ENCODE data around the gene LRRC23. TPM values are rescaled to one million over a fixed set of nuclear protein-coding genes. Genes with fewer than 3 reads are reported as not detected.

Gene LRRC23
- total and polyA plus RNA-seq, 2 of the 13 experiments (the other 11 are each of a cell fraction or from before 2014, with no cell fraction given), result 6.0 to 7.8 TPM

DNA sequence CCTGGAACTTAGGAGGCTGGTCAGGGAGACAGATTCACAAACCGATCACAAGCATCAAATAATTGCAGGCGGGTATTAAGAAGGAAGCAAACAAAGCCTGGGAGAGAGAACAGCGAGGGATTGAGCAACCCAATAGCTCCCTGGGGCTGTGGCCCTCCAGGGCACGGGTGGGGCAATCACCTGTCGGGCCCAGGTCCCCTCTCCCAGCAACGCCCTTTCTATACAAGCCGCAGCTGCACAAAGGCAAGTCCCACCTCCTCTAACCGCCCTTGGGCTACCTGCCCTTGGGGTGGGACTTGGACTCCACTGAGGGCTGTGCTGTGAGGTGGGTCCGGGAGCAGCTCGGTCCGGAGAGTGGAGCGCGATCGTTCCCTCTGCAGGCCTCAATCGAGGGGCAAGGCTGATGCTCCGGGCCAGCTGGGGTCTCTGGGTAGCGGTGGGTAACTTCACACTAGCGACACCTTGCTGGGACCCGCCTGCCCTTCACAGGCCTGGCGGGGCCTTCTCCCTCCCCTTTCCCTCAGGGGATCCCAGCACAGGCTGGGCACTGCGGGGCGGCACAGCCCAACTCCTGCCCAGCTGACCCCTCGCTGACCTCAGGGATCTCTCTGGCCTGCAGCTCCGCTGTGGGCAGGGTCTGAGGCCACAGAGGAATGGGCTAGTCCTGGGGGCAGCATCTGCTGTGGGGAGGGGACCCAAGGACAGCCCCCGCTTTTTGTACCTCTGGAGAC is 57.8 kb downstream of the LRRC23 start:
- no peak for DNase-seq (ENCODE audit: low spot score)
- H3K27me3 ChIP-seq (ENCODE audit: control insufficient read depth in 1 of 2, insufficient read depth in 2 of 2, low read length in 2 of 2), result no peaks in the 10 kb centered on the region
- POLR2A ChIA-PET, result interaction anchor here (0.7 to 8.0 kb wide), 12 partner anchors 17 to 146 kb away, joined by 3 to 180 read pairs (median 4); partner anchors contain the start of genes C12orf57, LPCAT3, RNU7-1 and SPSB2
- peak overlapping the region; percentile 41 to 74 (median 54); a peak in 5 of 6 replicates for H3K4me3 ChIP-seq (replicated peaks in 1 of 3; ENCODE audit: insufficient read depth in 1 of 3, low read depth in 2 of 3, low read length in 3 of 3)
- H3K36me3 ChIP-seq (replicated peaks in 1 of 2; ENCODE audit: control insufficient read depth in 1 of 2, insufficient read depth in 2 of 2, low read length in 2 of 2), result peaks cover 14 to 23% of the 10 kb centered on the region in 2 experiments
- peak; percentile 29 for ATAC-seq
- intact Hi-C loops (cut with micrococcal nuclease; ENCODE audit: unreplicated experiment) (loop anchor here (1.0 kb wide), 1 partner anchor 16 kb away; no protein-coding TSS in a partner anchor), in situ Hi-C loops (cut with HindIII; ENCODE audit: extremely low pct_ligation_motif_present, low pct_unique_long_range_greater_than_20kb) (no loop called here)
- 52% methylated on average over 10 of the region's 25 CpGs for WGBS (ENCODE audit: low lambda C conversion rate)
- H4K20me1 ChIP-seq (ENCODE audit: insufficient read depth, low read length), result no peaks in the 10 kb centered on the region
- BruUV-seq (replicated peaks), result TSS peak; percentile 78
- H3K27ac ChIP-seq (ENCODE audit: extremely low read length, insufficient read depth, low read length), result peak overlapping the region; percentile 76
- CTCF ChIA-PET (ENCODE audit: low intra/inter-chr PET ratio, low total read pairs), result interaction anchor here (1.3 to 1.7 kb wide), 3 partner anchors 16 to 94 kb away, joined by 3 to 11 read pairs (median 5); partner anchors contain the start of genes C12orf57 and RNU7-1
- no peaks in the 10 kb centered on the region for H3K9me3 ChIP-seq (ENCODE audit: low read length)
- peak overlapping the region; percentile 77 for H3K9ac ChIP-seq (ENCODE audit: insufficient read depth, low read depth, low read length)
- peaks cover 2% of the 10 kb centered on the region for H3K79me2 ChIP-seq (ENCODE audit: insufficient read depth, low read length)
- peaks cover 39% of the 10 kb centered on the region for H3K4me1 ChIP-seq (ENCODE audit: insufficient read depth, low read length)
- H3K4me2 ChIP-seq (ENCODE audit: low read depth, low read length), result peak overlapping the region; percentile 94
- peak overlapping the region; percentile 94 for H2AFZ ChIP-seq (ENCODE audit: low read length)
- FAIRE-seq, result no peak
- TF ChIP-seq CEBPG (CRISPR knock-in tag; IDR thresholded peaks at IDR 0.05) (peak; percentile 73), MTERF4 (CRISPR knock-in tag; IDR thresholded peaks at IDR 0.05) (no peak), ZNF350 (CRISPR knock-in tag; IDR thresholded peaks at IDR 0.05; ENCODE audit: borderline replicate concordance, low read depth) (0 out of 2 replicates have a peak, but pooled peaks have one; percentile 6), CBFB (CRISPR knock-in tag; IDR thresholded peaks at IDR 0.05) (0 out of 2 replicates have a peak, but pooled peaks have one; percentile 7), ZNF781 (CRISPR knock-in tag; IDR thresholded peaks at IDR 0.05; ENCODE audit: borderline replicate concordance, not compliant biosample characterization) (peak; percentile 78), TOPORS (CRISPR knock-in tag; IDR thresholded peaks at IDR 0.05) (no peak), CEBPB (IDR thresholded peaks at IDR 0.05; ENCODE audit: borderline replicate concordance, low read depth, low read length) (peak; percentile 78; the same call in 1 of the 2 replicates), TGIF2 (CRISPR knock-in tag; IDR thresholded peaks at IDR 0.05) (no peak)
- TF ChIP-seq, protein P1, sequence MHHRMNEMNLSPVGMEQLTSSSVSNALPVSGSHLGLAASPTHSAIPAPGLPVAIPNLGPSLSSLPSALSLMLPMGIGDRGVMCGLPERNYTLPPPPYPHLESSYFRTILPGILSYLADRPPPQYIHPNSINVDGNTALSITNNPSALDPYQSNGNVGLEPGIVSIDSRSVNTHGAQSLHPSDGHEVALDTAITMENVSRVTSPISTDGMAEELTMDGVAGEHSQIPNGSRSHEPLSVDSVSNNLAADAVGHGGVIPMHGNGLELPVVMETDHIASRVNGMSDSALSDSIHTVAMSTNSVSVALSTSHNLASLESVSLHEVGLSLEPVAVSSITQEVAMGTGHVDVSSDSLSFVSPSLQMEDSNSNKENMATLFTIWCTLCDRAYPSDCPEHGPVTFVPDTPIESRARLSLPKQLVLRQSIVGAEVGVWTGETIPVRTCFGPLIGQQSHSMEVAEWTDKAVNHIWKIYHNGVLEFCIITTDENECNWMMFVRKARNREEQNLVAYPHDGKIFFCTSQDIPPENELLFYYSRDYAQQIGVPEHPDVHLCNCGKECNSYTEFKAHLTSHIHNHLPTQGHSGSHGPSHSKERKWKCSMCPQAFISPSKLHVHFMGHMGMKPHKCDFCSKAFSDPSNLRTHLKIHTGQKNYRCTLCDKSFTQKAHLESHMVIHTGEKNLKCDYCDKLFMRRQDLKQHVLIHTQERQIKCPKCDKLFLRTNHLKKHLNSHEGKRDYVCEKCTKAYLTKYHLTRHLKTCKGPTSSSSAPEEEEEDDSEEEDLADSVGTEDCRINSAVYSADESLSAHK (CRISPR knock-in tag; IDR thresholded peaks at IDR 0.05; ENCODE audit: borderline replicate concordance), result 0 out of 2 replicates have a peak, but pooled peaks have one; percentile 41
- TF ChIP-seq, protein P2, sequence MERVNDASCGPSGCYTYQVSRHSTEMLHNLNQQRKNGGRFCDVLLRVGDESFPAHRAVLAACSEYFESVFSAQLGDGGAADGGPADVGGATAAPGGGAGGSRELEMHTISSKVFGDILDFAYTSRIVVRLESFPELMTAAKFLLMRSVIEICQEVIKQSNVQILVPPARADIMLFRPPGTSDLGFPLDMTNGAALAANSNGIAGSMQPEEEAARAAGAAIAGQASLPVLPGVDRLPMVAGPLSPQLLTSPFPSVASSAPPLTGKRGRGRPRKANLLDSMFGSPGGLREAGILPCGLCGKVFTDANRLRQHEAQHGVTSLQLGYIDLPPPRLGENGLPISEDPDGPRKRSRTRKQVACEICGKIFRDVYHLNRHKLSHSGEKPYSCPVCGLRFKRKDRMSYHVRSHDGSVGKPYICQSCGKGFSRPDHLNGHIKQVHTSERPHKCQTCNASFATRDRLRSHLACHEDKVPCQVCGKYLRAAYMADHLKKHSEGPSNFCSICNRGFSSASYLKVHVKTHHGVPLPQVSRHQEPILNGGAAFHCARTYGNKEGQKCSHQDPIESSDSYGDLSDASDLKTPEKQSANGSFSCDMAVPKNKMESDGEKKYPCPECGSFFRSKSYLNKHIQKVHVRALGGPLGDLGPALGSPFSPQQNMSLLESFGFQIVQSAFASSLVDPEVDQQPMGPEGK (CRISPR knock-in tag; IDR thresholded peaks at IDR 0.05), result peak; percentile 21; the same call in 1 of the 2 replicates
- TF ChIP-seq, protein P3, sequence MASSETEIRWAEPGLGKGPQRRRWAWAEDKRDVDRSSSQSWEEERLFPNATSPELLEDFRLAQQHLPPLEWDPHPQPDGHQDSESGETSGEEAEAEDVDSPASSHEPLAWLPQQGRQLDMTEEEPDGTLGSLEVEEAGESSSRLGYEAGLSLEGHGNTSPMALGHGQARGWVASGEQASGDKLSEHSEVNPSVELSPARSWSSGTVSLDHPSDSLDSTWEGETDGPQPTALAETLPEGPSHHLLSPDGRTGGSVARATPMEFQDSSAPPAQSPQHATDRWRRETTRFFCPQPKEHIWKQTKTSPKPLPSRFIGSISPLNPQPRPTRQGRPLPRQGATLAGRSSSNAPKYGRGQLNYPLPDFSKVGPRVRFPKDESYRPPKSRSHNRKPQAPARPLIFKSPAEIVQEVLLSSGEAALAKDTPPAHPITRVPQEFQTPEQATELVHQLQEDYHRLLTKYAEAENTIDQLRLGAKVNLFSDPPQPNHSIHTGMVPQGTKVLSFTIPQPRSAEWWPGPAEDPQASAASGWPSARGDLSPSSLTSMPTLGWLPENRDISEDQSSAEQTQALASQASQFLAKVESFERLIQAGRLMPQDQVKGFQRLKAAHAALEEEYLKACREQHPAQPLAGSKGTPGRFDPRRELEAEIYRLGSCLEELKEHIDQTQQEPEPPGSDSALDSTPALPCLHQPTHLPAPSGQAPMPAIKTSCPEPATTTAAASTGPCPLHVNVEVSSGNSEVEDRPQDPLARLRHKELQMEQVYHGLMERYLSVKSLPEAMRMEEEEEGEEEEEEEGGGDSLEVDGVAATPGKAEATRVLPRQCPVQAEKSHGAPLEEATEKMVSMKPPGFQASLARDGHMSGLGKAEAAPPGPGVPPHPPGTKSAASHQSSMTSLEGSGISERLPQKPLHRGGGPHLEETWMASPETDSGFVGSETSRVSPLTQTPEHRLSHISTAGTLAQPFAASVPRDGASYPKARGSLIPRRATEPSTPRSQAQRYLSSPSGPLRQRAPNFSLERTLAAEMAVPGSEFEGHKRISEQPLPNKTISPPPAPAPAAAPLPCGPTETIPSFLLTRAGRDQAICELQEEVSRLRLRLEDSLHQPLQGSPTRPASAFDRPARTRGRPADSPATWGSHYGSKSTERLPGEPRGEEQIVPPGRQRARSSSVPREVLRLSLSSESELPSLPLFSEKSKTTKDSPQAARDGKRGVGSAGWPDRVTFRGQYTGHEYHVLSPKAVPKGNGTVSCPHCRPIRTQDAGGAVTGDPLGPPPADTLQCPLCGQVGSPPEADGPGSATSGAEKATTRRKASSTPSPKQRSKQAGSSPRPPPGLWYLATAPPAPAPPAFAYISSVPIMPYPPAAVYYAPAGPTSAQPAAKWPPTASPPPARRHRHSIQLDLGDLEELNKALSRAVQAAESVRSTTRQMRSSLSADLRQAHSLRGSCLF (CRISPR knock-in tag; IDR thresholded peaks at IDR 0.05; ENCODE audit: borderline replicate concordance), result 0 out of 2 replicates have a peak, but pooled peaks have one; percentile 59
